Retina (tissue), 1 donor: ENCODE measurements around the gene CAMLG.
"Not testable (repeated sequence)": the region's sequence is repeated elsewhere in the genome, so short reads cannot be mapped to it uniquely, and the experiment has no call there.

Experiments
- DNase-seq: peaks from one replicate; pipeline ENCODE4 v3.0.0-alpha.2; 2016

CAMLG gene

GRCh38 chr5:134738133-134738962, at the start of gene CAMLG:
Gene CAMLG, plus strand, starts transcription at chr5:134738548. Its CDS starts 73 bp downstream, at chr5:134738621.
- DNase-seq, result peak; percentile 99

- DNase-seq, result not testable (repeated sequence)
Measured at GRCh38 chr5:134690144-134690543, 48.2 kb upstream of the CAMLG start.

GRCh38 chr5:134692722-134693121, 45.6 kb upstream of the CAMLG start:
- DNase-seq, result no peak

- DNase-seq, result no peak
Measured at GRCh38 chr5:134708301-134708700, 30.0 kb upstream of the CAMLG start.

GRCh38 chr5:134714120-134714519, 24.2 kb upstream of the CAMLG start:
- no peak for DNase-seq

GRCh38 chr5:134714541-134714940, 23.8 kb upstream of the CAMLG start:
- DNase-seq, result no peak

GRCh38 chr5:134715466-134715865, 22.9 kb upstream of the CAMLG start:
- DNase-seq, result not testable (repeated sequence)

- DNase-seq, result no peak
Measured at GRCh38 chr5:134724872-134725271, 13.5 kb upstream of the CAMLG start.

GRCh38 chr5:134732819-134733218, 5.5 kb upstream of the CAMLG start:
- DNase-seq, result no peak

- DNase-seq, result no peak
Measured at GRCh38 chr5:134735243-134735642, 3.1 kb upstream of the CAMLG start.

- no peak for DNase-seq
Measured at GRCh38 chr5:134736173-134736812, 2.1 kb upstream of the CAMLG start.

- no peak for DNase-seq
Measured at GRCh38 chr5:134738963-134739661, 764 bp downstream of the CAMLG start.

GRCh38 chr5:134741052-134741451, 2.7 kb downstream of the CAMLG start:
- DNase-seq, result no peak

- no peak for DNase-seq
Measured at GRCh38 chr5:134742134-134742533, 3.8 kb downstream of the CAMLG start.

- DNase-seq, result no peak
Measured at GRCh38 chr5:134749415-134749814, 11.1 kb downstream of the CAMLG start.

- no peak for DNase-seq
Measured at GRCh38 chr5:134758176-134758503, 19.8 kb downstream of the CAMLG start.

- peak; percentile 98 for DNase-seq
Measured at GRCh38 chr5:134758504-134759341, 20.4 kb downstream of the CAMLG start, which contains the start of gene DDX46. Gene DDX46, plus strand, starts transcription at chr5:134758779. Its CDS starts 160 bp downstream, at chr5:134758939.

- not testable (repeated sequence) for DNase-seq
Measured at GRCh38 chr5:134767528-134768291, 29.4 kb downstream of the CAMLG start.

- DNase-seq, result no peak
Measured at GRCh38 chr5:134769206-134769605, 30.9 kb downstream of the CAMLG start.

- no peak for DNase-seq
Measured at GRCh38 chr5:134772461-134773125, 34.2 kb downstream of the CAMLG start.

GRCh38 chr5:134777366-134777765, 39.0 kb downstream of the CAMLG start:
- DNase-seq, result no peak
